Measurements from ENCODE around the gene PITPNM3.

PITPNM3 gene

GRCh38 chr17:6435968-6436367, 120.4 kb downstream of the PITPNM3 start:
- FAIRE-seq: peak; percentile 86
- peak; percentile 76 for DNase-seq (ENCODE audit: insufficient read length, low spot score)
- TF ChIP-seq POLR2A (IDR thresholded peaks at IDR 0.05; ENCODE audit: low read depth, low read length): no peak

DNA sequence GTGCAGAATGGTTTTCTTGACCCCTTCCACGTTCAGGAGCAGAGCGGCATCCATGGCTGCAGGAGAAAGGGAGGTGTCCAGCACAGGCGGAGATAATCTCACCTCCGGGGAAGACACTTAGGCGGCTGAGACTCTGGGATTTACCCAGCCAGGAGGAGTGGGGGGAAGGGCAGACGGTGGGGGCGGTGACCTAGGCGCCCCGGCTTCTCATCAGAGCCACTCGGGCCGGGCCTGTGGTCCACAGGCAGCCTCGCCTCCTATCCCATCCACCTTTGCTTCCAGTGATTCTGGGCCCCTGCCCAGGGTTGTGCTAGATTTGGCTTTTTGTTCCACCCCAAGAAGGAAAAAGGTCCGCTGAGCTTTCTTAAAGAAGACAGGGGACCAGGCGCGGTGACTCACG, 121.3 kb downstream of the PITPNM3 start, which contains the start of gene AIPL1:
Gene AIPL1 (minus strand): TSS at position 71 of the 400 bp plus-strand sequence. CDS start 17 bp downstream, at position 54.
- TF ChIP-seq POLR2A (IDR thresholded peaks at IDR 0.05; ENCODE audit: low read depth, low read length): no peak
- DNase-seq (ENCODE audit: insufficient read length, low spot score): no peak
- FAIRE-seq: no peak

- no peak for TF ChIP-seq POLR2A (IDR thresholded peaks at IDR 0.05; ENCODE audit: low read depth, low read length)
- FAIRE-seq (no peak), DNase-seq (ENCODE audit: insufficient read length, low spot score) (no peak)
These were observed 125.6 kb downstream of the PITPNM3 start for GRCh38 chr17:6430769-6431168.

- FAIRE-seq: no peak
- TF ChIP-seq POLR2A (IDR thresholded peaks at IDR 0.05; ENCODE audit: low read depth, low read length): no peak
- DNase-seq (ENCODE audit: insufficient read length, low spot score): no peak
These were observed 127.1 kb downstream of the PITPNM3 start for GRCh38 chr17:6429266-6429665.

GRCh38 chr17:6428207-6428965, 128.0 kb downstream of the PITPNM3 start:
- DNase-seq (ENCODE audit: insufficient read length, low spot score) (no peak), FAIRE-seq (no peak)
- no peak for TF ChIP-seq POLR2A (IDR thresholded peaks at IDR 0.05; ENCODE audit: low read depth, low read length)

DNA sequence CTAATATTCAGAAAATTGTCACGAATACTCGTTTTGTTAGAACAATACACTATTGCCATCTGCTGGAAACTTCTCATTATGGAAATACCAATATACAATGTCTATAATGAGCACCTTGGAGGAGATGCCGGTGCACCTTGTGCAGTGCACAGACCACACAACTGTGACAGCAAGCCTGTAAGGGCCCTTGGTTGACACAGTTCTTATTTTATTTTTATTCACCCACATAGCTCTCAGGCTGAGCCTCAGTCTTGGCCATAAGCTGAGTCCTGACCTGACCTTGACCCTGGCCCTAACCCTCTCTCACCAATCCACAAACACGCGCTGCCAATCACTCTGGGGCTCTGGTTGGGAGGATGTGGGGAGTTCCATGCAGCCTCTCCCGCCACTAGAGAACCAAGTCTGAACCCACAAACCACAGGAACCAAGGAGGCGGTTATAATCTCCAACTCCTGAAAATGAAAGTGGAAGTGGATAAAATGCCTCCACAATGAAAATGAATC, 129.0 kb downstream of the PITPNM3 start:
- no peak for TF ChIP-seq POLR2A (IDR thresholded peaks at IDR 0.05; ENCODE audit: low read depth, low read length)
- DNase-seq (ENCODE audit: insufficient read length, low spot score): no peak
- no peak for FAIRE-seq

DNA sequence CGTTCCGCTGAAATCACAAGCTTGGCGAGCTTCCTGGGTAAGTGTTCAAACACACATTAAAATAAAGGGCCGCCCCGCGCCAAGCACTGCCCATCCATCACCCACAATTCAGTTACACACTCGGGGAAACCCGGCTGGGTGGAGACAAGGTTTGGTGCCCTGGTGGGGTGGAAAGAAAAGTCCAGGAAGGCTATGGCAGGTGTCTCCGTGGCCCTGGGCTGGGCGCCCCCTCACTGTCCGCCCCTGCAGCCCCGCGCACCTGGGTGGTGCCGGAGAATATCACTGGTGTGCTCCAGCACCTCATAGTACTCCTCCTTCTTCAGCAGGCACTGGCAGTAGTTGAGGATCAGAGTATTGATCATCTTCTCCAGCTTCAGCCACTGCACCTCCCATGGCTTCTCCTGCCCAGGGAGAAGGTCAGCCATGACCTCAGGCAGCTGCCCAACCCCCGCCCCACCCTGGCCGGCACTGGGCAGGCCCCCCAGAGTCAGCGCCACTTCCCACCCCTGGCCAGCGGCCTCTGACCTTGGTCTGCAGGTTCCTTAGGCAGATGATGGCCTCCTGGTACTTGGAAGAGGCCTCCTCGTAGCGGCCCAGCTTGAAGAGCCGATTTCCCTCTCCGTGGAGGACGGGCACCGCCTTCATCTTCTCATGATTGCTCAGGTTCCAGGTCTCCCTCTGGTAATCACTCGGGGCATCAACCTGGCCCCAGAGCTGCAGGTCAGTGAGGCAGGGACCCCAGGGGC, 129.8 kb downstream of the PITPNM3 start:
- DNase-seq (ENCODE audit: insufficient read length, low spot score) (no peak), FAIRE-seq (no peak)
- no peak for TF ChIP-seq POLR2A (IDR thresholded peaks at IDR 0.05; ENCODE audit: low read depth, low read length)

DNA sequence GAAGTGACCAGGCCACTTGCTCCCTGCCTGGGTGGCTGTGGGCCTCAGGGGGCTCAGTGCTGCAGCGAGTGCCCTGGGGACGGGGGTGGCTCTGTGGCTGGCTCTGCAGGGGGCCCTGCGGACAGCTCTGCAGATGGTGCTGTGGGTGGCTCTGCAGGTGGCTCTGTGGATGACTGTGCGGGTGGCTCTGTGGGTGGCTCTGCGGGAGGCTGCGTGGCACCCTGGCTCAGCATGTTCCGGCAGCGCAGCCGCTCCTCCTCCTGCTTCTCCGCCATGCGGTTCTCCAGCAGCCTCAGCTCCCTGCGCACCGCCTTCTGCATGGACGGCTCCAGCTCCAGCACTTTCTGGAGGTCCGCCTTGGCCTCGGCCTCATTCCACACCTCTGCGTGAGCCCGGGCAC, 130.9 kb downstream of the PITPNM3 start:
- DNase-seq (ENCODE audit: insufficient read length, low spot score) (no peak), FAIRE-seq (no peak)
- no peak for TF ChIP-seq POLR2A (IDR thresholded peaks at IDR 0.05; ENCODE audit: low read depth, low read length)

DNA sequence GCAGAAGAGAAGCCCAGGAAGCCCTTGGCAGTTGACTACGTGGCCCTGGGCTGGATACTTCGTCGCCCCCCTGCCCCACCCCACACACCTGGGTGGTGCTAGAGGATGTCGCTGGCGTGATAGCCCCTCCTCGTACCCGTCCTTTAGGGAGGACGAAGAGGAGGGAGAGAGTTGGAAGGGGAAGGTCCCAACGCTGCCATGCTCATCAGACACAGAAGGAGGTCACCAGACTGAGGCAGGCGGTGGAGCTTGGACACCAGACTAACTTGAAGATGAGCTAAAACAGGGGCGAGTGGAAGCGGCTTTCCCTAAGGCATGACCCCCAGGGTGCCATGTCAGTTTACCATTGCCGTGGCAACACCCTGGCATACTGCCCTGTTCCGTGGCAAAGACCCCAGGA, 132.4 kb downstream of the PITPNM3 start:
- FAIRE-seq (no peak), DNase-seq (ENCODE audit: insufficient read length, low spot score) (no peak)
- TF ChIP-seq POLR2A (IDR thresholded peaks at IDR 0.05; ENCODE audit: low read depth, low read length): no peak

DNA sequence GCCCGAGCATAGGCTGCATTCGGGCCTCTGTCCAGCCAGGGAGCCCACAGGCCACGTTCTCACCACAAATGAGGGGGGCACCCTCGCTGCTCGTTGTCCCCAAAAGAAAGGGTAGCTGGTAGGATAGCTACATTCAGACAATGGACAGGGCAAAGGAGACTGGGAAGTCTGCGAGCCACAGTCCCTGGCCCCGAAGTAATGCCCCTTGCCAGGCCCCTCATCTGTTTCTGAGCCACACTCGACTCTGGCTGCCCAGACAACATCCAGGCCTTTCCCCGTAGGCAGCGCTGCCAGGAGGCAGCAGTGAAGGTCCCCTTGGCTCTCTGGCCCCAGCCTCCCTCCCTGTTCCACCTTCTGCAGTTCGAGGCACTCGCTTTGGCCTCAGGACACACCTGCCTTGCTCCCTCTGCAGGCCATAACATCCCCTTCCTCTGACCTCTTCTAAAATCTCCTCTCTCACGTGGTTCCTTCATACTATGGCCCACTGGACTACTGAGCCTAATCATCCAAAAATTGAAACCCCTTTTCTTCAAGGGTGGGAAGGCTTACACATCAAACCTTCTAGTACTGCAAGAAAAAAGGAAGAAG, 133.6 kb downstream of the PITPNM3 start:
- no peak for DNase-seq (ENCODE audit: insufficient read length, low spot score)
- no peak for TF ChIP-seq POLR2A (IDR thresholded peaks at IDR 0.05; ENCODE audit: low read depth, low read length)
- no peak for FAIRE-seq

- no peak for TF ChIP-seq POLR2A (IDR thresholded peaks at IDR 0.05; ENCODE audit: low read depth, low read length)
- DNase-seq (ENCODE audit: insufficient read length, low spot score) (peak; percentile 89), FAIRE-seq (peak; percentile 80)
These were observed 134.4 kb downstream of the PITPNM3 start for GRCh38 chr17:6421700-6422604.

DNA sequence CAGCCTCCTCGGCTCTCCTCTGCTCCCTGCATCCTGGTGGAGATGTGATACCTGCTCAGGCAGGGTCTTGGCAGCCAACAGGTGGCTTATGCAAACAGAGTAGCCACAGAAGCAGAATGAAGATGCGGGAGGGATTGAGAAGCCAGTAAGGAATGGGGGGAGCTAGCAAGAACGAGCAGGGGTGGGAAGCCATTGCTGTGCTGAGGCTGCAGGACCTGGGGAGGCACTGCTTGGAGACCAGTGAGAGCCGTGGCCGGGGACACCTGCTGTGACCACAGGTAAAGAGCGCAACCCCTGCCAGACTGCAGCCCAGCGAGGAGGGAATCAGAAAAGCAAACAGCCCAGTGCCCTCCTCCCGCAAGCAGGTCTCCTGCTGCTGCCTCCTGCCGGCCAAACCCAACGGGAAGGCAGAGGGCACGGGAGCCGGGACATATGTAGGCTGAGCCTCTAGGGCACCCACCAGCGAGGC, 136.1 kb downstream of the PITPNM3 start:
- DNase-seq (ENCODE audit: insufficient read length, low spot score) (no peak), FAIRE-seq (no peak)
- TF ChIP-seq POLR2A (IDR thresholded peaks at IDR 0.05; ENCODE audit: low read depth, low read length): no peak

DNA sequence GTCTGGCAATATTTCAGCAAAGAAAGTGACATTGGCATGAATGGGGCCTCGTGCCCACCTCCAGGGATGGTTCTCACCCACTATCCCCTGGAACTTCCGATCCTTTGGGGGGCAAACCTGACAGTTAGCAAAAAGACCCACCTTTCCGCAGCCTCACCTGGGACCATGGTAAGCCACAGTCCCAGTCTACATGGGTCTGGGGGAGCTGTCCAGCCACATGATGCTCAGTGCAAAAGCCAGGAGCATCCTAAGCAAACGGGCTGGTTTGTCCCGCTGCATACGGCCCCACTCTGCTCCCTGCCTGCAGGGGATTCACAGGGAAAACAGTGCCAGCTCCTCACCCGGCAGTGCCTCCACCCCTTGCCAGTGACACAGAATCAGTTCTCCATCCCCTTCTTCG, 140.7 kb downstream of the PITPNM3 start:
- no peak for DNase-seq (ENCODE audit: insufficient read length, low spot score)
- no peak for TF ChIP-seq POLR2A (IDR thresholded peaks at IDR 0.05; ENCODE audit: low read depth, low read length)
- no peak for FAIRE-seq

All from H54 (cell line).